Measurements from ENCODE around the gene ENTPD2. TPM values are rescaled to one million over a fixed set of nuclear protein-coding genes. Genes with fewer than 3 reads are reported as not detected.
A peak's percentile ranks its signal among the peaks of the same experiment; 100 is the strongest.

Gene ENTPD2
- polyA plus RNA-seq, 1 experiment = not detected

DNA sequence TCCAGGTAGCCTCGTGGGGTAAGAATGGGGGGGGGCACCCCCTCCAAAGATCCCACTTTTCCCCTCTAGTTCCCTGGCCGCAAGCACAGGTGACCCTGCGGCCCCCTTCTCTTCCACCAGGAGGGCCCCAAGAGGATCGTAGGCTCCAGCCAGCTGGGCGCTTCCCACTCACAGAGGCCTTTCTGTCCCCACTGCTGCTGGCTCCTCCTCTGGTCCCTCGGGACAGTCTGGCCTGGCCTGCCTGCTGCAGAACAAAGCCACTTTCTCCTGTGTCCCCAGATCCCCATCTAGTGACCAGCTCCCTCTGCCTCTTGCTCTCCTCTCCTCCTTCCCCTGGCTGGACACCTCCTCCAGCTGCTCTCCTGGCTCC lies 17.0 kb upstream of the ENTPD2 start:
- Histone ChIP-seq H3K4me3 (ENCODE audit: low read depth, low read length) (peak overlapping the region; percentile 44), H3K27ac (ENCODE audit: low read depth, low read length) (no peak overlapping the region), H3K27me3 (ENCODE audit: control insufficient read depth, insufficient read depth, low read length) (no peaks in the 10 kb centered on the region), H3K9me3 (ENCODE audit: control insufficient read depth, insufficient read depth, low read length) (no peaks in the 10 kb centered on the region; the same call in 1 of the 2 replicates)
- peak; percentile 20; the same call in 1 of the 2 replicates for TF ChIP-seq CTCF (IDR thresholded peaks at IDR 0.05; ENCODE audit: low read depth, low read length)
- no peak for DNase-seq (ENCODE audit: low read depth, low spot score)
- ChIA-PET POLR2A (interaction anchor here (0.6 to 1.3 kb wide), 4 partner anchors 11 to 343 kb away, joined by 3 to 6 read pairs (median 4); partner anchors contain the start of gene TUBB4B), CTCF (interaction anchor here (1.4 to 8.4 kb wide), 3 partner anchors 23 to 42 kb away, joined by 3 to 104 read pairs (median 6); partner anchors contain the start of gene NPDC1)

DNA sequence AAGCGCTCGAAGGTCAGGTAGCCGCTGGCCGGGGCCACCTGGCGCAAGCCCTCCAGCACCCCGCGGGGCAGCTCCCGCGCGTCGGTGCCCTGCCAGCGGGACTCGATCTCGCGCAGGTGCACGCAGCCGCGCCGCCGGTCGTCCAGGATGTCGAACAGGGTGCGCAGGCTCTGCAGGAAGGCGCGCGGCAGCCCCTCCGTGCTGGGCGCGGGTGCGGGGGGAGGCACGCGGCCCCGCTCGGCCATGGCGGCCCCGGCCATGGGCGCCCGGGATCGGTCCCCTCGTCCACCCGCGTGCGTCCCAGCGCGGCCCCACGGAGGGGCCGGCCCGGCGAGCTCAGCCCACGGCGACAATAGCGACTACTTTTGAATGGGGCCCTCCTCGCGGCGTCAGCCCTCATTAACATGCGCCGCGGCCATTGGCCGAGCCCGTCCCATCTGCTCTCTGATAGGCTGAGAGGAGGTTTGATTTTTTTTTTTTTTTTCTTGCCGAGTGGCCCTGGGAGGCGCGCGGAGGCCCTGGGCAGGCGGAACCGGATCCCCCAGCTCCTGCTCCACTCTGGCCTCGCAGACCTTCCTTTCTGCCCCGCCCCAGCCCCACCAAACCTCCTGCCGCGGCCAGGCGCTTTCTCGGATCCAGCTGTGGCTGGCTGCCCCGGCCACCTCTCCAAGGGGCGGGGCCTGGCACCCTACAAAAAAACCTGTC lies 16.5 kb upstream of the ENTPD2 start, which contains the start of gene SAPCD2:
TSS of gene SAPCD2 (minus strand) at position 357 of the 705 bp plus-strand sequence. CDS start at position 260, 97 bp downstream.
- CTCF ChIA-PET = interaction anchor here (0.6 to 8.4 kb wide), 3 partner anchors 22 to 35 kb away, joined by 3 to 104 read pairs (median 5); partner anchors contain the start of gene NPDC1
- peak; percentile 42 for DNase-seq (ENCODE audit: low read depth, low spot score)
- Histone ChIP-seq H3K27me3 (ENCODE audit: control insufficient read depth, insufficient read depth, low read length) (no peaks in the 10 kb centered on the region), H3K27ac (ENCODE audit: low read depth, low read length) (no peak within 1 kb of the TSS), H3K9me3 (ENCODE audit: control insufficient read depth, insufficient read depth, low read length) (no peaks in the 10 kb centered on the region; the same call in 1 of the 2 replicates), H3K4me3 (ENCODE audit: low read depth, low read length) (peak within 1 kb of the TSS; percentile 48)
- TF ChIP-seq CTCF (IDR thresholded peaks at IDR 0.05; ENCODE audit: low read depth, low read length) = no peak
- POLR2A ChIA-PET = interaction anchor here (0.6 to 1.3 kb wide), 6 partner anchors 11 to 342 kb away, joined by 3 to 6 read pairs (median 4); partner anchors contain the start of genes ENTPD2 and TUBB4B

DNA sequence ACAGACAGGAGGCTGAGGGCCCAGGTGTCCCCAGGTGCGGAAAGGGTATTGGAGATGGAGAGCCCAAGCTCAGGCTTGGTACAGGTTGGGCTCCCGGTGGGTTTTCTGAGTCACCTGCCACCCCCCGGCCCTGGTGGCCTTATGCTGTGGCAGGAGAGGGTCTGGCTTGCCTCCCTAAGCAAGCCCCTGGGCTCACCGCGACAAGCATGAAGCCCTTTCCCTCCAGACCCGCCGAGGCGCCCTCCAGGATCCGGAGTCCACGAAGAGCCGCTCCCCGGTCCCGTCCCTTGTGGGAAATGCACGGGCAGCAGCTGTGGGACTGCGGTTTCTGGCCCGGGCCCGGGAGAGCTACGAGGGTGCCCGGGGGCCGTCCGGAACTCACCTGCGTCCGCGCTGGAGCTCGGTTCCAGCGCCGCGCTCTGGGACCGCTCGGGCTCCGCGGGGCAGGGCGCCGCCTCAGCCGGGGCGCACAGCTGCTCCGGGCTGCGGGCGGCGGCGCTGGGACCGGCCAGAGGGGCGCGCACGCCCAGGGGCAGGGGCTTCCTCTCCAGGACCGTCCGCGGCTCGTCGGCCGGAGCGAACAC lies 15.7 kb upstream of the ENTPD2 start:
- POLR2A ChIA-PET = interaction anchor here (0.7 to 1.3 kb wide), 4 partner anchors 14 to 173 kb away, joined by 3 to 6 read pairs (median 5); partner anchors contain the start of genes ENTPD2 and TUBB4B
- DNase-seq (ENCODE audit: low read depth, low spot score) = no peak

DNA sequence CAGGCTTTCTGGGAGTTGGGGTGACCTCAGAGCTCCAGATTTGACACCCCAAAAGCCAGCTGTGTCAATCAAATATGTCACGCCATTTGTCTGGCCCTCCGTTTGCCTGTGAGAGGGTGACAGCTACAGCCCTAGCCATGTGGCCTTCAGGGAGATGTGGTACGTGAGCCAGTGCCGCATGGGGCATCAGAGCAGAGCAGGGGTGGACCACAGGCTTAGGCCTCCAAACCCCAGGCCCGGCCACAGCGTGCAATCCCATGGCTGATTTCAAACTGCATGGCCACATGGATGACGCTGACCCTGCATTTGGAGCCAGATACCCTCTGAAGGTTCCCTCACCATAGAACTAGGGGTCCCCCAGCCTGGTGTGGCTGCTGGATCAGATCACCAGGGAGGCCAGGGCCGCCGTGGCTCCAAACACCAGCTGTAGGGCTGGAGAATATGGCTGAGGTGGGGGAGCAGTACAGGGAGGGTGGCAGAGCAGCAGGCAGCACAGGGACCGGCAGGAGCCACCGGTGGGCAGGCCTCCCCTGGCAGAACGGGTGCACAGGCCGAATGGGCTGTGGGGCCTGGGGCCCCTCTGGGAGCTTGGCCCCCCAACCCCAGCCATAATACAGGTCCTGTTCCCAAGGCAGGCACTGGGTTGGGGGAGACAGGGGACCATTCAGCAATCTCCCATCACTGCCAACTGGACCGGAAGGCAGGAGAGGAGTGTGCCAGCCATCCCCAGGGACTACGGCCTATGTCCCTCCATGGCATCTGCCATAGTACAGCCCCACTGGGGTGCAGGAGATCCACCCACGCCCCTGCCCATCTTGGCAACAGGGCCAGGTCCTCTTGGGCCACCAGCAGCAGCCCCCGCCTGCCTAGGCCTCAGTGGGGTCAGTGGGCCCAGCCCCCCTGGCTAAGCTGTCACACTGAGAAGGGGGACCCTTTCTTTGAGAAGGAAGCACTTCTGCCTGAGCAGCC lies 15.0 kb upstream of the ENTPD2 start:
- TF ChIP-seq CTCF (IDR thresholded peaks at IDR 0.05; ENCODE audit: low read depth, low read length) = no peak
- no peak overlapping the region for H3K27ac ChIP-seq (ENCODE audit: low read depth, low read length)
- POLR2A ChIA-PET = interaction anchor here (1.2 kb wide), 1 partner anchor 13 kb away, joined by 3 read pairs; no protein-coding TSS in a partner anchor
- no peaks in the 10 kb centered on the region; the same call in 1 of the 2 replicates for H3K9me3 ChIP-seq (ENCODE audit: control insufficient read depth, insufficient read depth, low read length)
- no peaks in the 10 kb centered on the region for H3K27me3 ChIP-seq (ENCODE audit: control insufficient read depth, insufficient read depth, low read length)
- CTCF ChIA-PET = interaction anchor here (0.7 to 8.4 kb wide), 12 partner anchors 8 to 280 kb away, joined by 3 to 104 read pairs (median 5); partner anchors contain the start of genes ENTPD2, MAN1B1 and NPDC1
- DNase-seq (ENCODE audit: low read depth, low spot score) = no peak
- H3K4me3 ChIP-seq (ENCODE audit: low read depth, low read length) = peak overlapping the region; percentile 27

More for the DNA sequence above, 15.7 kb upstream of the ENTPD2 start:
- TF ChIP-seq CTCF (IDR thresholded peaks at IDR 0.05; ENCODE audit: low read depth, low read length) = no peak
- no peak overlapping the region for H3K27ac ChIP-seq (ENCODE audit: low read depth, low read length)
- no peaks in the 10 kb centered on the region; the same call in 1 of the 2 replicates for H3K9me3 ChIP-seq (ENCODE audit: control insufficient read depth, insufficient read depth, low read length)
- H3K4me3 ChIP-seq (ENCODE audit: low read depth, low read length) = peak overlapping the region; percentile 27
- no peaks in the 10 kb centered on the region for H3K27me3 ChIP-seq (ENCODE audit: control insufficient read depth, insufficient read depth, low read length)
- CTCF ChIA-PET = interaction anchor here (0.6 to 8.4 kb wide), 5 partner anchors 11 to 40 kb away, joined by 3 to 104 read pairs (median 5); partner anchors contain the start of gene NPDC1

Measured in AG04450 (cell line).